Suprapubic skin (tissue), 4 donors: ENCODE results near the gene CLK2. TPM values are rescaled to one million over a fixed set of nuclear protein-coding genes. Genes with fewer than 3 reads are reported as not detected.

Experiments used
- DNase-seq, 2 donors: peaks; one replicate each; pipeline ENCODE4 v3.0.0-alpha.2; 2019; ENCODE audit warnings: low spot score in 2 of 2
- H3K27ac ChIP-seq: fragments of 200-600 bp; sonication (generic); one replicate; pipeline ENCODE4 v1.5.1; 2019
- H3K27me3 ChIP-seq: fragments of 200-600 bp; sonication (generic); one replicate; pipeline ENCODE4 v1.5.1; 2019
- H3K36me3 ChIP-seq: fragments of 200-600 bp; sonication (generic); one replicate; pipeline ENCODE4 v1.5.1; 2019
- H3K4me1 ChIP-seq: fragments of 200-600 bp; sonication (generic); one replicate; pipeline ENCODE4 v1.5.1; 2019
- H3K4me3 ChIP-seq: fragments of 200-600 bp; sonication (generic); one replicate; pipeline ENCODE4 v1.5.1; 2019; ENCODE audit warnings: mild to moderate bottlenecking
- H3K9me3 ChIP-seq: fragments of 200-600 bp; sonication (generic); one replicate; pipeline ENCODE4 v1.5.1; 2019
- EP300 ChIP-seq: sonication (generic); formaldehyde crosslinking; IDR thresholded peaks from one replicate; pipeline ENCODE4 v1.6.1; 2017; ENCODE audit warnings: antibody characterized with exemption
- POLR2A ChIP-seq, 2 donors: fragments of 450-650 bp; IDR thresholded peaks; one replicate each; pipeline ENCODE4 v1.6.1; 2017; ENCODE audit warnings: antibody characterized with exemption in 2 of 2, mild to moderate bottlenecking in 2 of 2, moderate library complexity in 2 of 2
- POLR2AphosphoS5 ChIP-seq, 3 donors: sonication (generic); formaldehyde crosslinking; IDR thresholded peaks; one replicate each; pipeline ENCODE4 v1.6.1; 2017; ENCODE audit warnings: antibody characterized with exemption in 3 of 3
- WGBS: methylation state at CpG from one replicate; pipeline ENCODE4 v1.1.5; 2018; 5-methylcytosine and 5-hydroxymethylcytosine counted together
- total RNA-seq, 4 donors: library from RNA; depleted of rRNA; stranded (reverse); fragments of >200 nt; gene quantifications; one replicate each; pipeline ENCODE4 v1.1.0, GENCODE V29; 2016
- TF ChIP-seq, protein P1 (sequence below), 2 donors: fragments of 200-600 bp in 1 of 2; fragments of 450-650 bp in 1 of 2; sonication (generic) in 1 of 2; IDR thresholded peaks; one replicate each; pipeline ENCODE4 v1.5.1; 2016 to 2019; ENCODE audit warnings: antibody characterized with exemption in 2 of 2, mild to moderate bottlenecking in 1 of 2, moderate library complexity in 1 of 2

CLK2 gene
- total RNA-seq, 4 donors from 2014 or later: 27.6 to 72.3 (median 36.2) TPM

DNA sequence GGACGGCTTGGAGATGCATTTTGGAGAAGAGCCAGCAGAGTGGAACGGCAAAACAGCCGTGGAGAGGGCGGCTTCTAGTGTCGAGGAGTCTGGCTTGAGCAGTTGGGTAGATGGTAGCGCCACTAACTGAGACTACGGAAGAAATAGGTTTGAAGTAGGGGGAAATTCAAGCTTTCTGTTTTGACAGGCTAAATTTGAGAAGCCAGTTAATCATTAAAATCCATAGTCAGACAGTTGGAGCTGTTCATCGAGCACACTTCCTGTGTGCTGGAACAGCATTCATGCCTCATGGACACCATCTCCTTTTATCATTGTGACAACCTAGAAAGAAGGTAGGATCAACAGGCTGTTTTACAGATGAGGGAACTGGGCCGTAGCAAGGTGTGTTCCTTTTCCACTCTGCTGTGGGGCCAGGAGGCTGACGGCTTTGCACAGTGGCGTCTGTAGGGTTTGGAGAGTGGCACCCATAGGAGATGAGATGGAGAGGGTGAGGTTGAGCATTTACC, 31.3 kb upstream of the CLK2 start:
- H3K9me3 ChIP-seq: no peaks in the 10 kb centered on the region

GRCh38 chr1:155301342-155301841, 28.1 kb upstream of the CLK2 start, which contains the start of gene PKLR:
TSS of gene PKLR (minus strand) at chr1:155301438. CDS start at chr1:155301395, 43 bp downstream.
- WGBS: 89% methylated on average over 5 of the region's 5 CpGs
- Histone ChIP-seq H3K27me3 (no peaks in the 10 kb centered on the region), H3K9me3 (no peaks in the 10 kb centered on the region), H3K36me3 (no peaks in the 10 kb centered on the region), H3K4me3 (no peak within 1 kb of the TSS), H3K4me1 (peaks cover 2% of the 10 kb centered on the region), H3K27ac (no peak within 1 kb of the TSS)
- no peak for DNase-seq
- TF ChIP-seq, protein P1, sequence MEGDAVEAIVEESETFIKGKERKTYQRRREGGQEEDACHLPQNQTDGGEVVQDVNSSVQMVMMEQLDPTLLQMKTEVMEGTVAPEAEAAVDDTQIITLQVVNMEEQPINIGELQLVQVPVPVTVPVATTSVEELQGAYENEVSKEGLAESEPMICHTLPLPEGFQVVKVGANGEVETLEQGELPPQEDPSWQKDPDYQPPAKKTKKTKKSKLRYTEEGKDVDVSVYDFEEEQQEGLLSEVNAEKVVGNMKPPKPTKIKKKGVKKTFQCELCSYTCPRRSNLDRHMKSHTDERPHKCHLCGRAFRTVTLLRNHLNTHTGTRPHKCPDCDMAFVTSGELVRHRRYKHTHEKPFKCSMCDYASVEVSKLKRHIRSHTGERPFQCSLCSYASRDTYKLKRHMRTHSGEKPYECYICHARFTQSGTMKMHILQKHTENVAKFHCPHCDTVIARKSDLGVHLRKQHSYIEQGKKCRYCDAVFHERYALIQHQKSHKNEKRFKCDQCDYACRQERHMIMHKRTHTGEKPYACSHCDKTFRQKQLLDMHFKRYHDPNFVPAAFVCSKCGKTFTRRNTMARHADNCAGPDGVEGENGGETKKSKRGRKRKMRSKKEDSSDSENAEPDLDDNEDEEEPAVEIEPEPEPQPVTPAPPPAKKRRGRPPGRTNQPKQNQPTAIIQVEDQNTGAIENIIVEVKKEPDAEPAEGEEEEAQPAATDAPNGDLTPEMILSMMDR (IDR thresholded peaks at IDR 0.05): no peak
- TF ChIP-seq EP300 (no peak), POLR2AphosphoS5 (IDR thresholded peaks at IDR 0.05) (no peak), POLR2A (IDR thresholded peaks at IDR 0.05) (no peak)

More for the DNA sequence above, 31.3 kb upstream of the CLK2 start:
- H3K4me1 ChIP-seq: peaks cover 8% of the 10 kb centered on the region
- TF ChIP-seq, protein P1 (IDR thresholded peaks at IDR 0.05): no peak
- no peak for TF ChIP-seq EP300
- no peak for TF ChIP-seq POLR2AphosphoS5 (IDR thresholded peaks at IDR 0.05)
- TF ChIP-seq POLR2A (IDR thresholded peaks at IDR 0.05): no peak
- no peak overlapping the region for H3K4me3 ChIP-seq
- H3K36me3 ChIP-seq: no peaks in the 10 kb centered on the region
- no peak overlapping the region for H3K27ac ChIP-seq
- 81% methylated on average over 11 of the region's 11 CpGs for WGBS
- H3K27me3 ChIP-seq: no peaks in the 10 kb centered on the region
- DNase-seq: no peak

DNA sequence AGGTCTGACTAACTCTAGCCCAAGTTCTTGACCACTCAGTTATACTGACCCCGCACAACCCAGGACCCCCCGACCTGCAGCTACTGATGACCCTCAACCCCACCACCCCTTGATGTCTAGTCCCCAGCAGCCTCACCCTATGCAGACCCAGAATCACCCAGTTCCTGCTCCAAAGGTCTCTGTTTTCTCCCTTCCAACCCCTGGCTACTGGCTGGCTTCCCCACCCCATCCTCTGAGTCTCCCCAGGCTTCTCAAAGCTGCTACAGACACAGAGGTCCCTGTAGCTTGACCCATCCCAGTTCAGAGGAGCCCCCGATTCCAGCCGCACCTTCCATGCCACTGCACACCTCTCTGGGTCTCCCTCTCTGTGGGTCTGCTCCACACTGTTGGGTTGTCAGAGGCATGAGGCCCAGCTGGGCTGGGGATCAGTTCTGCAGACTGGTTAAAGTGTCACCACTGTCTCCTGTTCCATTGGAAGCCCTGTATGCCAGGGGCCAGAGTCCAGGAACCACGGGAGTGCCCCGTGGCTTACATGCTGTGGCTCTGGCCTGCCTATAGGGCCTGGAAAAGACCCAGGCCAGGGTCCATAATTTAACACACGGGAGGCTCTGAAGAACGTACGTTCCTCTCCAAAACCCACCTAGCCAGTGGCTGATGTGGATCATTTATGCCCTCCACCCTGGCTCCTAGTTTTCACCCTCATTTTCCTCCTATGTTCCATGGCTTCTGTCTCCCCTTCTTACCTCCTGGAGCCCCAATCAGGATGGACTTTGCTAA, 27.4 kb upstream of the CLK2 start:
- Histone ChIP-seq H3K27me3 (peaks cover 5% of the 10 kb centered on the region), H3K36me3 (no peaks in the 10 kb centered on the region), H3K4me1 (peaks cover 4% of the 10 kb centered on the region), H3K9me3 (no peaks in the 10 kb centered on the region), H3K27ac (no peak overlapping the region), H3K4me3 (no peak overlapping the region)
- TF ChIP-seq EP300 (no peak), POLR2AphosphoS5 (IDR thresholded peaks at IDR 0.05) (no peak), POLR2A (IDR thresholded peaks at IDR 0.05) (no peak)
- TF ChIP-seq, protein P1 (IDR thresholded peaks at IDR 0.05): no peak
- DNase-seq: no peak
- 94% methylated on average over 9 of the region's 9 CpGs for WGBS

- no peak for DNase-seq
- no peak overlapping the region for H3K27ac ChIP-seq
- WGBS: 98% methylated on average over 8 of the region's 8 CpGs
Measured at GRCh38 chr1:155300024-155300423, 26.7 kb upstream of the CLK2 start.

More at GRCh38 chr1:155300024-155300423, 26.7 kb upstream of the CLK2 start:
- Histone ChIP-seq H3K4me3 (no peak overlapping the region), H3K9me3 (no peaks in the 10 kb centered on the region), H3K4me1 (peaks cover 9% of the 10 kb centered on the region), H3K27me3 (peaks cover 12% of the 10 kb centered on the region), H3K36me3 (no peaks in the 10 kb centered on the region)
- TF ChIP-seq POLR2A (IDR thresholded peaks at IDR 0.05): no peak
- no peak for TF ChIP-seq EP300
- TF ChIP-seq POLR2AphosphoS5 (IDR thresholded peaks at IDR 0.05): no peak
- TF ChIP-seq, protein P1 (IDR thresholded peaks at IDR 0.05): no peak
